GM19372 (cell line): Measurements from ENCODE around the gene ANKRD52.
A peak's percentile ranks its signal among the peaks of the same experiment; 100 is the strongest.

Experiments
- ATAC-seq: cut with Tn5 transposase; IDR thresholded peaks from one replicate; pipeline ENCODE4 v1.9.1; 2021; ENCODE audit warnings: mild to moderate bottlenecking, low read depth, moderate library complexity; ENCODE audit not compliant: unreplicated experiment

Gene ANKRD52

DNA sequence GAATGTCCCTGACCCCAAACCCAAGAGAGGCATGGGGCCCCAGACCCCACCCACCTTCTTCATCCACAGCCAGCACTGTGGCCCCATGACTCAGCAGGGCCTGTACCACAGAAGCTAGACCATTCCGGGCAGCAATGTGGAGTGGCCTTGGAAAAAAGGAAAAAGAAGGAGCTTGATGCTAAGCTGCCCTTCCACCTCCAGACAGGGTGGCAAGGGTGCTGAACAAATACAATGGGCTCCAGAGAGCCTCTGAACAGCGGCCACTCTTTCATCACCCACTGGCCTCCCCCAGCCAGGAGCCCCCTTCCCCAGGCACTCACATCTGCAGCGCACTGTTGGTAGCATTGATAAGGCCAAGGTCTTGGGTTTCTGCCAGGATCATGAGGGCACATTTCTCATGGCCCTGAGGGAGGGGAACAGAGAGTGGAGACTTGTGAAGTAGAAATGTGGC, 14.4 kb downstream of the ANKRD52 start:
- no peak for ATAC-seq

DNA sequence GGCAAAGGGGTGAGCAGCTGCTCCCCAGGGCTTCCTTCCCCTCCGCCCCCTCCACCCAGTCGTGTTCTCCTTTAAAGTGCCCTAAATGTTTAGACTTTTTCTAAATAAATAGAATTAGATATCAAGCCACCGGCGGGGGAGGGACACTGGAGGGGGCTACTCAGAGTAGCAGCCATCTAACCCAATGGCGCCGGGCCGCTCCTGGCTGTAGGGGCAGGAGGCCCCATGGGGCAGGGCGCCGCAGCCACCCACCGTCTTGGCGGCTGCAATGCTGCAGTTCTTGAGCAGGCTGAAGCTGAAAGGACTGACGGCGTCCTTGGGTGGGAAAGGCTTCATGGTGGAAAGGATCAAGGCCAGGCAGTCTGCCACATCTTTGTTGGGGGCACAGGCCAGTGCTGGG, 15.2 kb downstream of the ANKRD52 start:
- no peak for ATAC-seq

DNA sequence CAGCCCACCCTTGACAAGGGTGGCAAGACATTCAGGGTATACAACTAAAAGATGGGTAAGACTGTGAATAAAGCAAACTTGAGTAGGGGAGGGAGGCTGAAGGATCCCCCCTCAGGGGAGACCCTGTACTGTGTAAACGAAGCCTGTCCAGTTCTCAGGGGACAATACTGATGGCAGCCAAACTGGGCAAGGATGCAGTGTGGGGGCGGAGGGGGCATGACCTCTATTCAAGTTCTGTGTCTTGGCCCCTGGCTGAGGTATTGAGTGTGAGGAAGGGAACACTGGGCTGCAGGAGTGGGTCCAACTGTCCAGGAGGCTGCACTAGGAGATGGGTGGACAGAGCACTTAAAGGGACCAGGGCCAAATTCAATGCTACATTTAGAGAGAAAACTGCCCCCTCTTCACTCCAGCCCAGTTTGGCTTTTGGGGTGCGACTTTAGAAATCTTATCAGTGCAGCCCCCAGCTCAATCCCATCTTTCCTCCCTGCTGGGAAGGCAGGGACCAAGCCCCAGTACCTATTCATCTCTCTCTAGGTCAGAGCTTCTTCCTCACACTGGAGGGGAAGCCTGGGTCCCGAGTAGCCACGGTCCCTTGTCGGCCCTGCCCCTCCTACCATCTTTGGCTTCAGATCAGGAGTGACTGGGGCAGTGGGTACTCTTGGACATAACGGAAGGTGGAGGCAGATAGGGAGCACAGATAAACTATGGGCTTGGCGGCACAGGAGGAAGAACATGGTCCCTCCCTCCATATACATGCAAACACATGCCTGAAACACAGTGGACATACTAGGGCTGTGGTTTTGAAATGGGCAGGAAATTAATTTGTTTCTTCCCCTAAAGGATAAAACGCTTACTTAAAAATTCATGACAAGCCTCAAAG, 16.5 kb downstream of the ANKRD52 start:
- ATAC-seq: no peak

DNA sequence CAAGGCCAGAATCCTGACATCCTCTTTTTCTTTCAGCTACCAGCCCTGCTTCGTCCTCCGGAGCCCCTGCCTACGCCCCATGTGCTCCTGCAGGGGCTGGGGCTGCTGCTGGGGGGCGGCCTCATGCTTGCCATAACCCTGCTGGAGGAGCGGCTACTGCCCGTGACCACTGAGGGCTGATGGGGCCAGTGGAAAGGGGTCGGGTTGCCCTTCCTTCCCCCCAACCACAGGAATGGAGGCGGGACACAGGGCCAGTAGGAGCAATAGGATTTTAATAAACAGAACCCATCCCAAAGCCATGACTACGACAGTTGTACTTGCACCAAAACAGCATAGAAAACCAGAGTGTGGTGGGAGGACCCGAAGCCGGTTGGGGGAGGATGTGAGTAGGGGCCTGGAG, 20.6 kb downstream of the ANKRD52 start:
- no peak for ATAC-seq

DNA sequence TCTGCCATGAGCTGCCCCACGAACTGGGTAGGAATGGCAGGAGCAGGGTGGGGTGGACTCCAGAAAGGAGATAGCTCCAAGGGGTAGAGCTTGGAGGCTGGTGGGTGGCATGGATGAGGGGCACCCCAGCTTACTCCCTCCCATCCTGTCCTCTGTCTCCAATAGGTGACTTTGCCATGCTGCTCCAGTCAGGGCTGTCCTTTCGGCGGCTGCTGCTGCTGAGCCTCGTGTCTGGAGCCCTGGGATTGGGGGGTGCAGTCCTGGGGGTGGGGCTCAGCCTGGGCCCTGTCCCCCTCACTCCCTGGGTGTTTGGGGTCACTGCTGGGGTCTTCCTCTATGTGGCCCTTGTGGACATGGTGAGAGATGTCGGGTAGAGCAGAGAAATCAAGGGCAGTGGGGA, 21.2 kb downstream of the ANKRD52 start:
- ATAC-seq: no peak

DNA sequence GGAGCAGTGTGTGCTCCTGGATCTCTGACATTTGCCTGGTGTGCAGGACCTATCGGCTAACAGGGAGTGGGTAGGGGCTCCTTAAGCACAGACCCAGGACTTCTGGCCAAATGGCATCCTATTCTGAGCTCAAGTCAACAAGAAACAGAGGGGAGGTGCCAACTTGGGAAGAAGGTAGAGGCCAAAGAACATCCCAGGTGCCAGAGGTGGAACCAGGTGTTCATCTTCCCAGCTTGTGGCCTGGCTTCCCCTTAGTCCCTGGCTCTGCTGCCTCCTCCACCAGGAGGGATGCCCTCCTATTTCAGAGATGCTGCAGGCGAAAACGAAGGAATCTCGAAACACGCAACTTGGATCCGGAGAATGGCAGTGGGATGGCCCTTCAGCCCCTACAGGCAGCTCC, 22.1 kb downstream of the ANKRD52 start:
- ATAC-seq: no peak

DNA sequence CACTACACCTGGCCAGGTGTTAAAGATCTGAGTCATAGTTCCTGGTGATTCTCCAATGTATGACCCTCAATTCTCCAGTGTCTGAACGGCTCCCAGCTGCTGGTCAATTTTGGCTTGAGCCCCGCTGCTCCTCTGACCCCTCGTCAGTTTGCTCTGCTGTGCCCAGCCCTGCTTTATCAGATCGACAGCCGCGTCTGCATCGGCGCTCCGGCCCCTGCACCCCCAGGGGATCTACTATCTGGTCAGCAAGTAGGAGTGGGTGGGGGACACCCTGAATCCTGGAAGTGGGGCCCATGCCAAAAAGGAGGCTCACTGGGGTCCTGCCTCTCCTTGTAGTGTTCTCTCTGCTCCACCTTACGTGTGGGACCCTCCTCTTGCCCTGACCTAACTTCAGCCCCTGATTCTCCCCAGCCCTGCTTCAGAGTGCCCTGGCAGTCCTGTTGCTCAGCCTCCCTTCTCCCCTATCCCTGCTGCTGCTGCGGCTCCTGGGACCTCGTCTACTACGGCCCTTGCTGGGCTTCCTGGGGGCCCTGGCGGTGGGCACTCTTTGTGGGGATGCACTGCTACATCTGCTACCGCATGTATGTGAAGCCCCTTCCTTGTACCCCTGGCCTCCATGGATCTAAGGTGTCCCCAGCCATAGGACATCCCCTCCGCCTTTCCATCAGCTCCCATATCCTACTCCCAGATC, 23.3 kb downstream of the ANKRD52 start:
- no peak for ATAC-seq

DNA sequence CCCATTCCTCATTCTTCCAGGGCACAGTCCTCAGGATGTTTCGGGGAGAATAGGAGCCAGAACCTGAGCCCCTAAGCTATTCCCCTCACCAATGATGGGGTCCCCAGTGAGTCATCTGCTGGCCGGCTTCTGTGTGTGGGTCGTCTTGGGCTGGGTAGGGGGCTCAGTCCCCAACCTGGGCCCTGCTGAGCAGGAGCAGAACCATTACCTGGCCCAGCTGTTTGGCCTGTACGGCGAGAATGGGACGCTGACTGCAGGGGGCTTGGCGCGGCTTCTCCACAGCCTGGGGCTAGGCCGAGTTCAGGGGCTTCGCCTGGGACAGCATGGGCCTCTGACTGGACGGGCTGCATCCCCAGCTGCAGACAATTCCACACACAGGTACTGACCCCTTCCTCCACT, 27.0 kb downstream of the ANKRD52 start:
- ATAC-seq: no peak

DNA sequence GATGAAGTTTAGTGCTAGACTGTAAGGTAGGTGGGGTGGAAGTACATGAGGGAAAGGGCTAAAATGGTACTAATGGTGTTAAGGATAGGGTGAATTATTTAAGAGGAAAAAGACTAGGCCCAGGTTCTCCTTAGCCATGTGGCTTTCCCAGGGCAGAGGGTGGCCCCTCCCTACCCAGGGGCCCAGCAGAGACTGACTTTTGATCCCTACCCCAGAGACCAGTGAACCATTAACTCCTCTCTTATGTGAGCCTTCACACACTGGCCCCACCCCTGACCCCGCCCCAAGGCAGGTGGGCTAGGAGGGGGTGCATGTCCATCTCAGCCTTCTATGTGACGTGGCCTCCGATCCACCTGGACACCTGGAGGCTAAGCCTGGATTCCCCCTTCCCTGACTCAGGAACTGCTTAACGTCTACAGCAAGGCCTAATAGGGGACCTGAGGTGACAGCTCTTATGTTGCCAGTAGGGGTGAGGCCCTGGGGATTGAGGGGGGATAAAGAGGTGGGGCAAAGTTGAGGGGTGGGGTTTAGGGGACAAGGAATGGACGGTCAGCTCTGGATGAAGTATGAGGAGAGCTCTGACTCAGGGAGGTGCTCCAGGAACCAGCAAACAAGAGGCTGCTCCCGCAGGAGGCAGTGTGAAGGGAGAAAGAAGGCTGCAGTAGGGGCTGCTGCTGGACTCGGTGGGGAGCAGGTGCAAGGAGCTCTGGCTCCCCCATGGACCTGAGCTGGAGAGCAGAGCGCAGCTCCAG, 27.6 kb downstream of the ANKRD52 start:
- ATAC-seq: no peak

DNA sequence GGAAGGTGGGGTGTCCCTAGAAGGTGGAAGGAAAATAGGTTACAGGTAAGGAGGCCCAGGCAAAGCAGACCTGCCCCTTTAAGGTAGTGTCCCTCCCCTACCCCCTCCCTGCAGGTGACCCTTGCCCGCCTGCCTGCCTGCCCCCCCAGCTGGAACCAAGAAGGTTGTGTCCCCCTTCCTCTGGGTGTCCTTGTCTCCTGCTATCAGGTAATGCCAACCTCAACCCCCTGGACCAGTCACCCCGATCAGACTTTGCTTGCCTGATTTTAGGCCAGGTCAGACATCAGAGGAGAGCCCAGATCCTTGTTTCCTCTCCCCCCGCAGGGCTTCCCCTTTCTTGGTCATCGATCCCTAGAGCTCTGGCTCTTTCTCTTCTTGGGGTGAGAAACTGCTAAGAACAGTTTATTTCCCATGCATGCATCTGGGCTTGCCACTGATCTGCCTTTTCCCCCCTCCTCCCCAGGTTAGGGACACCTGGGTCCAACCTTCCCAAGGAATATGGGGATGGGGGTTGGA, 28.2 kb downstream of the ANKRD52 start, which contains the start of gene SLC39A5:
Gene SLC39A5 (plus strand): TSS at position 136 of the 516 bp plus-strand sequence. CDS start 1,224 bp downstream, outside the sequence.
- no peak for ATAC-seq

DNA sequence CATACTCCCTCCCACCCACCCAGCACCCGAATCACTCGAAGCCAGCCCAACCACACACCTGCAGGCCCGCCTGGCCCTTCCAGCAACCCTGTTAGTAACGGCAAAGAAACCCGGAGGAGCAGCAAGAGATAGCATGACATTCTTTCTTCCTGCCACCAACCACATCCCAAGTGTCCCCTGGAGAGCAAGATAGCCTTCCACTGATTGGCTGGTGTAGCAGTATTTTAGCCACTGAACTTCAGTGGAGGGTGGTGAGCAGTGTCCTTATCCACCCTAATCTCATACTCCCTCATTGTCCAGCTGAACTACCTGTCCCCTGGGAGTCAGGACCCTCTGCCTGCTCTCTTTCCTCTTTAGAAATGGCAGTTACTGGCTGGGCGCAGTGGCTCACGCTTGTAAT, 29.1 kb downstream of the ANKRD52 start:
- ATAC-seq: no peak

DNA sequence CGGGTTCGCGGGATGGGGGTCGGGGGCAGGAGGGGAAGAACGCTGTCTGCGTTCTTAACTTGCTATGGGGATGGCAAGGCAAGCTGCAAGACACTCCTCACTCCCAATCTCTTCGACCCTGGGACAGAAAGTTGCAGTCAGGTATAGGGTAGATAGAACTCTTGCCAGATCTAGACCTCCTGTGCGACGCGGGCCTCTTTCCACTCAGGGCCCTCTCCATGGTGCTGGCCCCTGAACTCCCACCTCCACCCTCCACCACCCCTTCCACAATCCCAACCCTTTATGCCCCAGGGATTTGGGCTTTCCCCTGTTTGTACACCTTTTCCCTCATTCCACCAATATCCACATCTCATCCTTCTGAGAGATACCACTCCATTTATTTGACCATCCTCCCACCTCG, 33.2 kb downstream of the ANKRD52 start:
- ATAC-seq: no peak

DNA sequence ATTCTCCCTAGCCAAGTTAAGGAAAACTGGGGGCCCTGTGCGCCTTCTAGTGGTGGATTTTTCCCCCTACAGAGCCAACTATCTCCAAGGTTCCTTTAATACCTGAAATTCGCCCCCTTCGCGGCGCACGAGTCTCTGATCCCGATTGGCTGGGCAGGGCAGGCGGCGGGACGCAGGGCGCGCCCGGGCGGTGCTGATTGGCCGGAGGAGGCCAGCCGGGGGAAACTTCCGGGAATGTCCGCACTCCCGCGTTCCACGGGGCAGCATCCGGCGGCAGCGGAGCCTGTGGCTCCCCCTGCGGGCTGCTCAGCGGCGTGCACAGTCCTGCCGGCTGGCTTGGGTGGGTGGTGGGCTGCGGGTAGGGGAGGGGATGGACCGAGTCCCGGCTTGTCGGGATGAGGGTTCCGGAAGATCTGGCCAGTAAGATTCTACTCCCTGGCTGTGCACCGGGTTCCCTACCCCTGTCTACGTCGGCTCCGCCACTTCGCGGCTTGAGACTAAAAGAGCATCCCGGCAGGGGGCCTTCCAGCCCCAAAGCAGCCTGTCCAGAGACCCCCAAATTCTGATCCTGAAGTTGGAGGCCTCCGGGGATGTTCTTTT, 34.0 kb downstream of the ANKRD52 start, which contains the start of gene NABP2:
Gene NABP2 (plus strand): TSS at position 241 of the 600 bp plus-strand sequence. CDS start 515 bp downstream, outside the sequence.
- peak; percentile 60 for ATAC-seq

DNA sequence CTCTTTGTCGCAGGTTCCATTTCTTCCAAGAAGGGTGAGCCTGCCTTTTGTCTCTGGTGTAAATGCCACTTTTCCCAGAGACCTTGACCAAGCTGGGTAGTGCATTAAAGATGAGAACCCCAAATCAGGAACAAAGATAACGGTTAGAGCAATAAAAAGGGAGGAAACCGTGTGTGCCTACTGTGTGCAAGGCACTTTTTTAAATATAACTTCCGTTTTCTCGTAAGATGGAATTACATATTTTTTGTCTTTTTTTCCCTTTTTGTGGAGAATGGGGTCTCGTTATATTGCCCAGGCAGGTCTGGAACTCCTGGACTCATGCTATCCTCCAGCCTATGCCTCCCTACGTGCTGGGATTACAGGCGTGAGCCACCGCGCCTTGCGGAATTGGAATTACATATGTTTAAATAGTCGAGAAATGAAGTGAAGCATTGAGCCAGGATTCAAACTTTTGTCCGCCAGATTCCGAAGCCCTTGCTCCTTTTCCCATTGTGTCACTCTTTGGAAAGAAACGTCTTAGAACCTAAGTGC, 34.5 kb downstream of the ANKRD52 start:
- ATAC-seq: no peak

DNA sequence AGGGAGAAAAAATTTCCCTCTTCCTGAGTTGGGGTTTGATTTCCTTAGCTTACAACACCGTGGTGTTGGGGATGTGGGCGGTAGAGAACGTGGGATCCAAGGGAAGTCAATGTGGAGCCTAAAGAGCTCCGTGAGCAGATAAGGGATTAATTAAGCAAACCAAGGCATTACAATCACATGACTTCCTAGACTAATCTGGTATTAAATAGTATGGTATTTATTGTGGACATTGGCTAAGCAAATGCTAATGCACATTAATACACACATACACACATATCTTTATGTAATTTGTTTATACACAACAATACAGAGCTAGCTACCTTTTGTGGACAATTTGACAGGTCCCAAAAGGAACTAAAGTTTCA, 35.7 kb downstream of the ANKRD52 start:
- ATAC-seq: no peak

DNA sequence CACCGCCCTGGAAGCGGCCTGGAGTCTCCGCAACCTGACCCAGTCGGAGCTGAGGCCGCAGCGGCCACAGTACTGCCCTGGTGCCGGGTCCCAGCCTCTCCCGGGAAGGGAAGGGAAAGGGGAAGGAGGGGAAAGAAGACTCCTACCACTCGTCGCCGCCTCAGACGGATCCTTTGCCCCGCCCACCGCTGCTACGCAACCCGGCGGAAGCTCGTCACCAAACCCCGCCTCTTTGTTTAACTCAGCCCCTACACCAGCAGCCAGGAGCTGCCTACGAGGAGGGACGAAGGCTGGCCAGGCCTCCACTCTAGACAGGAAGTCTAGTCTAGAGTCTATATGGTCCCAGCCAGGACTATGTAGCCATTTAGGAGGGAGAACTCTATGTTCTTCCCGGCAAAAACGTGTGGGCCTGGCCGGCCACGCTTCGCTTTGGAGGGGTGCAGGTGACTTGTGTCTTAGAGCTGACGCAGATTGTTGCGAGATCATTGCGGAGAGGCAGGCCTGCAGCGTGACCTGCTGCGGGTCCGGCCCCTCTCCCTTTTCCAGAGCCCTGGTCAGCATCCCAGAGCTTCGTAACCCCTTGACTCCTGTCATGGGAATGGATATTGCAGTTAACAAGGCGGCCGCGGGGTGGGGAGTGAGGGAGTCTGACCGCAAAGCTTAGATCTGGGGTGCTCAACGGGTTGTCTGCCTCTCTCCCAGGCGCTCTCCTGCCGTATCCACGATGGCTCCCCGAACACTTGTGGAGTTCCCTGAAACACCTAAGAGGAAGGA, 36.2 kb downstream of the ANKRD52 start, which contains the start of gene RNF41:
Gene RNF41 (minus strand): TSS at position 166 of the 774 bp plus-strand sequence. CDS start 7,875 bp downstream, outside the sequence.
- ATAC-seq: peak; percentile 78

DNA sequence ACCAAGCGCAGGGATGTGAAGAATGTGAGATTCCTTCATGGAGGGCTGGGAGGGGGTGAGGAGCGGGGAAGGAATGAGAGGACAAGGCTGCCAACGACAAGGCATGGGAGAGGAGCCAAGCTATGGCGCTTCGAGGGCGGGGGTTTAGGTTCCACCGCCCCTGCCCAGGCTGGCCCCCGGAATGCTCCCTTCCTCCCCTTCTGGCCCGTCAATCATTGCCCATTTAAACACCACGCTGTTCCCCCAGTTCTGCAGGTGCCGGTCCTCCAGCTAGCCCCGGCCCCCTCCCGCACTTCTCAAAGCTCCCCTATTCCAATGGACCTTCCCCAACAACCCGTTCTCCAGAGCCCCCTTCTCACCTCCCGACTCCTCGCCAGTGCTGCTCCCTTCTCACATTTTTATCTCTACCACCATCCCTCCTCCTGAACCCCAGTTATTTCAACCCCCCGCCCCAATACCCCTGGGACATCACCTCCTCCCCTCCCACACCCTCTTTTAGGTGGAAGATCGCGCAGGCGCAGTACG, 36.9 kb downstream of the ANKRD52 start:
- ATAC-seq: peak; percentile 21

DNA sequence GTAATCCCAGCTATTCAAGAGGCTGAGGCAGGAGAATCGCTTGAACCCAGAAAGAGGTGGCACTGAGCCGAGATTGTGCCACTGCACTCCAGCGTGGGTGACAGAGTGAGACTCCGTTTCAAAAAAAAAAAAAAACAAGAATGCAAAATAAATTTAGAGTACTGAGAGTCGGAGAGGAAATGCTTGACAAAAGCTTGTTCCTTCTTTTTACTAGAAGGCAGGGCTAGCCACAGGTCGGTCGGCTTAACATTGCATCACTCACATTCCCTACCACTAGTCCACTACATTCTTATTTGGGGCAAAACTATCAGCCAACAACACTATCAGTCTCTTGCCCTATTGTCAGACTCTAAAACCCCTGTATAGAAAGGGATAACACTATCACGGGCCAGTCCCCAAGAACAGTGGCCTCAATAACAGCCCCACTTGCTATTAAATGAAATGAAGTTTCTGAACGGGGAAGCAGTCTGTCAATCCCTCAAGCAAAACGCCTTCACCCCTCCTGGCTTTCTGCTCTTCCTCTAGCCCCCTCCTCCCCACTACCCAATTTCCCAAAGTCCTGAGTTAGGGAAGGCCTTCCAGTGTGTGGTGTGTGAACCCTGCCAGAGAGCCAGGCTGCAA, 37.5 kb downstream of the ANKRD52 start:
- ATAC-seq: no peak
